GM21619 (cell line): ENCODE measurements around the gene FAM204A.

Source experiments
- ATAC-seq: cut with Tn5 transposase; IDR thresholded peaks from one replicate; pipeline ENCODE4 v1.9.1; 2021; ENCODE audit not compliant: unreplicated experiment

The FAM204A gene

GRCh38 chr10:118286051-118286838 is 55.9 kb downstream of the FAM204A start:
- no peak for ATAC-seq

DNA sequence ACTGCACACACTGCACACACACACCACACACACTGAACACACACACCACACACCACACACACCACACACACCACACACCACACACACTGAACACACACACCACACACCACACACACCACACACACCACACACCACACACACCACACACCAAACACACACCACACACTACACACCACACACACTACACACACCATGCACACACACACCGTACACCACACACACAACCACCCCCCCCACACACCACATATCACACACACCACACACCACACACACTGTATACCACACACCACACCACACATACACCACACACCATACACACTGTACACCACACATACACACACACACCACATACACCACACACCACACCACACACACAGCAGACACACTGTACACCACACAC is 59.5 kb downstream of the FAM204A start:
- ATAC-seq, result no peak

DNA sequence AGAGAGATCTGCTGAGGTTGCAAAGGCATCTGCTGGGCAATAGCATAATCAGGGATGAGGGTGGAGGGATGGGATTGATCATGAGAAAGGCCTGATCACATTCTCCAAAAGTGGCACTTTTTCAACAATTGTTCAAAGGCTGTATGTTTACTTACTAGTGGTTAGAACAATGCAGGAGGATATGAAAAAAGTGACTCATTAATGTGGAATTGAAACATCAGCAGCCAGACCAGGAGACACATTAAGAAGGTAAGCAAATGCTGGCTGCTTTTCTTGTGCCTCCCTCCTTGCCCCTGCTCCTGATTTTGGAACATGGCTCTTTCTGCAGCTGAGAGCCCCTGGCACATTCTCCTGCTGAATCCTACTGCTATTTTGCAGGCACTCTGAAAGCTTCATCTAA is 63.5 kb downstream of the FAM204A start:
- no peak for ATAC-seq

DNA sequence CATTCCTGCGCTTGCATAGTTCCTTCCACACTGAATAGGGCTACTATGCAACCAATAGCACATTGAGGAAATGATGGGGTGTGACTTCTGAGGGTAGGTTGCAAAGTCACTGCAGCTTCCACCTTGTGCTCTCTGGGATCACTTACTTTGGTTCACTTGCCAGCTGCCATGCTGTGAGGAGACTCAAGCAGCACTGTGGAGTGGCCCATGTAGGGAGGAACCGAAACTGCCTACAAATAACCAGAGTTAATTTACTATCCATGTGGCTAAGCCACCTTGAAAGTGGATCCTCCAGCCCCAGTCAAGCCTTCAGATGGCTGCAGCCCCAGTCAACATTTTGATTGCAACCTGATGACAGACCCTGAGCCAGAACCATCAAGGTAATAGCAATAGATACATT is 64.3 kb downstream of the FAM204A start:
- ATAC-seq, result no peak

DNA sequence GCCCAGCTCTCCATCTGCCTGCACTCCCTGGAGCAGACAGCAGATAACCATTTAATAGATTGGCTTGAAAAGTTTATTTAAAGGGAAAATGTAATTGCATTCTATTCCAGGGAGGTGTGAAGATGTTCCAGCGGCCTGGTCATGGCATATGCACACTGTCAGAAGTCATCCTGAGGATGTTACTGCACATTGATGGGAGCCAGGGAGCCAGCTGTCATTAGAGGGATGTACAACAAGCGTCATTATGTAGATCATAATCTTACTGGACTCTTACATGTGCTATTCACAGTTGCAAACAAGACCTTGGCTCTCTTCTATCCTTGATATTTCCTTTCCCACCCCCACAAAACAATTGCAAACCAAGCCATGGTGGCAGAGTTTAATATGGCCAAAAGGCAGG is 65.4 kb downstream of the FAM204A start:
- ATAC-seq, result no peak

- no peak for ATAC-seq
Observed at GRCh38 chr10:118276204-118276603, 65.9 kb downstream of the FAM204A start.

GRCh38 chr10:118273662-118274061 is 68.5 kb downstream of the FAM204A start:
- ATAC-seq, result no peak

DNA sequence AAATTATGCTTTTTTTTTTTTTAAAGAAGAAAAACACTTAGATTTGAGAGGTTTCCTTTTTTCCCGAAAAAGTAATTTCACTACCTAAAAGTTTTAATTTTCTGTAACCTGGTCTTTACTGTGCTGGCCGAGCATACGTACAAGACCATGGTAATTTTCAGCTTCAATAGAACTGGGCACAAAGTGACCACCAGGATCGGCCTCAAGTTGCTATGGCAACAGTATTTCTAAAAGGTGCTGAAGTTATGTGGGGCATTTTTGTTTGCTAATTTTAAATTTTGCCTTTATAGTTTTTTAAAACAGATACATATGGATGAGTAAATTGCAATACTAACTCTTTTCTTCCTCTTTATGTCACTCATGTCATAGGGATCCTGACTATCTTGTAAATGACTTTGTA is 69.4 kb downstream of the FAM204A start:
- ATAC-seq, result no peak

DNA sequence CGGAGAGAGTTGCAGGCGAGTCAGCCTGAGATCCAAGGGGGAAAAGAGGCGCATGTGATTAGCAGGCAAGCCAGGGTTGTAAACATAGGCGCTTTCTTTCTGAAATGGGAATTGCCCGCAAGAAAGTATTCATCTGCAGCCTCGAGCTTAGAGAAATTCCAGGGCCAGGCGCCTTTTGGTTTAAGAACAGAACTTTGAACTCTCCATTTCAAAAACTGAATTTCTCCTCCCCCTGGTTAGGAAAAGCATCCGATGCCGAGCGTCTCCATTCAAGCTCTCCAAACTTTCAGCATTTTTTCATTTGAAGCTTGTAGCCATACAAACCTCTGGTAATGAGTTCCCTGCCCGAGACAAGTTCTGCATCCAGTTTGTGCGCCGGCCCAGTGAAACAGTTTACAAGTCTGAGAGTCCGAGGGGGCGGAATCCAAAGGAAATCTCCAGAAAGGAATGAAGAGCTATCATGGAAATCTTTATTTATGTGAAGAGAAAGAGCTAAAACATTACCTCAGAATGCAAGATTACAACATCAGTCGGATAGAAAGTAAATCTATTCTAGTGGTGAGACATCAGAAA is 69.9 kb downstream of the FAM204A start:
- ATAC-seq, result no peak

DNA sequence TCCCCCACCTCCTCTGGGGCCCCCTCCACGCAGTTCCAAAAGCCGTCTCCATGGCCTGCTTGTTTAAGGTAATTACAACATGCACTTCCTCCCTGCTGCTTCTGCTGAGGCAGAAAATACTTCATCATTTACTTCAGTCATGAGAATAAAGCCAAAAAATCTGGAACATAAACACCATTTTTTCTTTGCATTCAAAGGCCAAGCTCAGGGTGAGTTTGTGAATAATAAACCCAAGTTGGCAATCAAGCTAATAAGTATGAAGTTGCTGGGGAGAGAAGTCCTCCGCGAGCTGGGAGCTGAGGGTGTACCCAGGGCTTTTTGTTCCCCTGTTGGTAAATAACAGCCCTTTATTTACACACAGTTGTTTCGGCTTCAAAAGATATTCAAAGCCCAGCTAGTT is 70.5 kb downstream of the FAM204A start:
- ATAC-seq, result no peak

GRCh38 chr10:118266098-118266748 is 75.9 kb downstream of the FAM204A start:
- no peak for ATAC-seq

GRCh38 chr10:118264838-118265470 is 77.2 kb downstream of the FAM204A start:
- no peak for ATAC-seq

DNA sequence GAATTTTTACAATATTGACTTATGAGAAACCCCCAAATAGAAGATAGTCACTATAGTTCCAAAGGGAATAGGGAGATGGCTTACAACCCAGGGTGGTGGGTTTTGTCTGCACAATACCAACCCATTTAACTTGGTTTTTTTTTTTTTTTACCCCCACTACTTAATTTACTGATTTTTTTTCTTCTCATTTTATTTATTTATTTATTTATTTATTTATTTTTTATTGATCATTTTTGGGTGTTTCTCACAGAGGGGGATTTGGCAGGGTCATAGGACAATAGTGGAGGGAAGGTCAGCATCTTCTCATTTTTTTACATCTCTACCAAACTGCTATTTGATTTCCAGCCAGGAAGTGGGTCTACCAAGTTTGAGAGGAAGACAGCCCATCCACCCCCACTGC is 77.9 kb downstream of the FAM204A start:
- no peak for ATAC-seq

DNA sequence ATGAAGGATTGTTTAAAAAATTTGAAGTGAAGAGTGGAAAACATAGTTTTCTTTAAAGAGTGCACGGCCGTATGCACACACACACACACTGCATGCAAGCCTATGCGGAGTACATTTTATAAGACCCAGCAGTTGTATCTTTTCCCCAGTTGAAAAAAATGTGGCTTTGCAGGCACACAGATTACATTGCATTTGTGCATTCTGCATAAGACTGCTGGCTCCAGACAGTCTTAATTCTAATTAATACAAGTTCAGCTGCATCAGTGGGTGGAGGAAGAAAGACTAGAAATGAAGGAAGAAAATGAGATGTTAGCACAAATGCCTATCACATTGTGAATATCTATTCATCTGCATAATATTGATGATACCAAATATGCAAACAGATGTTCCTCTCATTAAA is 79.6 kb downstream of the FAM204A start:
- ATAC-seq, result no peak

- ATAC-seq, result no peak
Observed at GRCh38 chr10:118259288-118259906, 82.7 kb downstream of the FAM204A start.

GRCh38 chr10:118258285-118258684 is 83.8 kb downstream of the FAM204A start:
- ATAC-seq, result no peak

DNA sequence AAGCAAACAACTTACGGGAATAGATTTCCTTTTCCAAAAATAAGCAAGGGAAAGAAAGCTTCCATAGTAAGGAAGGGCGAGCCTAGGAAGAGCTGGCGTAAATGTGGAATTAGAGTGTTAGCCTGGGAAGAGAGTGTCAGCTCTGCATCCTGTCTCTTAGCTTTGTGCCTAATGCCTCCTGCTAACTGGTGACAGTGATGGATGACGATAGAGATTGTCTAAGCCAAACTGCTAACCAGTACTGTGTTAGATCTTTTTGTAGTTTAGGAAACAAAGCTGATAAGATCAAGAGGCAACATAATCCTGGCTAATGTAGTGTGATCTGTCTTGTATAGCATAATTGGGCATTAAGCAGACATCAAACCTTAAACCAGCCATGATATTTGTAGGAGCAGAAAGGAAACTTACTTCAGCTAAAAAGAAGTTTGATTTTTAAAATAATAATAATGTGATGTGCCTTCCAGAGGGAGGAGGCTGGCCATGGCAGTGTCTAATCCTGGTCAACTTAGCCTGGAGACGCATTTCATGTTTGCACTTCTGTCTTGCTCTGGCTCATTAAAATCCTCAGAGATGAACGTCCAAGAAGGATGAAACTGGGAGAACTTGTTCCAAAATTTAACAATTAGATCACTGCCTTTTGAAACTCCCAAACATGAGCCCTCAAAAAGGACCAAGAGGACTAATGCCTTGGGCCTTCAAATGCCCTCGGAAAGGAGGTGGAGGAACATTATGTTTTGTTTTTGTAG is 85.1 kb downstream of the FAM204A start:
- ATAC-seq, result no peak

DNA sequence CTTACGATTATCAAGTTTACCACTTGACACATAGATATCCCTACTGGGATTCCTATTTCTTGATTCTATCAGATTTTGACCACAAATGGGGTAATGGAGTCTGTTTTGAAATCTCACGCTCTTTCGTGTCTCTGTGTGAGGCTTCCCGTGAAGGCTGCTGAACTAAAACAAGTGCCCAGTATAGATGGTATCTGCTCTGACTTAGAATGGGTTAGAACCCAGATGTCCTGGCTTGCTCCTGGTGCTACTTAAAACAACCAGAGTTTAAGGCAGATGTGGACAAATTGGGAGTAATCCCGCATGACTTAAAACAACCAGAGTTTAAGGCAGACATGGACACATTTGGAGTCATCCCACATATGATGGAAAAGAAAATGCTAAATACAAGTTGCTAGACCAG is 85.9 kb downstream of the FAM204A start:
- no peak for ATAC-seq

GRCh38 chr10:118255355-118255754 is 86.8 kb downstream of the FAM204A start:
- ATAC-seq, result no peak

GRCh38 chr10:118254654-118255053 is 87.5 kb downstream of the FAM204A start:
- no peak for ATAC-seq

DNA sequence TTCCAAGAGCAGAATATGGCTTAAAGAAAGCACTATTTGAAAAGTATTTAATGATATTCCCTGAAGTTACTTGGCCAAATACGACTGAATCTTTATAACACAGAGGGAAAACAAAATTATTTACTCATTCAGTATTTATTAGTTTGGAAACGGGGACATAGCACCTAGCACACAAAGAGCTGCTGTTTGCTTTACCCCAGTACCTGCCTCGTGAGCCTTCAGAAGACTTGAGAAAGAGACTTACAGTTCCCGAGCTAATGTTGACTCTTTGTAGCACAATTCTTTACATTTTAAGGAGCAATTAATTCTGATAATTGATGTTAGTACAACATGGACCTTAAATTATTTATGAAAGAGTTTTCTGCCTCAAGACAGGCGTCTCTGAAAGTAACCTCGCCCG is 88.7 kb downstream of the FAM204A start:
- no peak for ATAC-seq
